ENCODE results near the gene CALD1. TPM values are rescaled to one million over a fixed set of nuclear protein-coding genes. Genes with fewer than 3 reads are reported as not detected.

Gene CALD1
- total RNA-seq, 1 donor from 2014 or later = 118 TPM

GRCh38 chr7:134804854-134805253, 25.4 kb downstream of the CALD1 start:
- no peak overlapping the region for H3K27ac ChIP-seq
- no peak for DNase-seq (ENCODE audit: low spot score)
- Mint-ChIP-seq H3K27ac (no peak overlapping the region), H3K4me1 (peaks cover 6% of the 10 kb centered on the region), H3K9me3 (peaks cover 3% of the 10 kb centered on the region), H3K36me3 (peaks cover 4% of the 10 kb centered on the region), H3K4me3 (no peak overlapping the region), H3K27me3 (ENCODE audit: insufficient read depth, low read depth) (no peaks in the 10 kb centered on the region)
- H3K36me3 ChIP-seq = no peaks in the 10 kb centered on the region
- H4K20me1 ChIP-seq (ENCODE audit: low read depth) = no peaks in the 10 kb centered on the region
- H2AFZ ChIP-seq (replicated peaks) = no peak overlapping the region
- H3F3A ChIP-seq (ENCODE audit: low read depth) = no peaks in the 10 kb centered on the region
- no peak overlapping the region for H3K4me2 ChIP-seq
- no peak overlapping the region for H3K9ac ChIP-seq
- H3K4me1 ChIP-seq = peaks cover 11% of the 10 kb centered on the region
- no peaks in the 10 kb centered on the region for H3K9me3 ChIP-seq (ENCODE audit: low read depth)
- no peaks in the 10 kb centered on the region for H3K27me3 ChIP-seq
- H3K79me2 ChIP-seq (ENCODE audit: low read depth) = no peaks in the 10 kb centered on the region
- TF ChIP-seq EZH2 (IDR thresholded peaks at IDR 0.05) (no peak), EZH2phosphoT487 (IDR thresholded peaks at IDR 0.05) (no peak), CTCF (IDR thresholded peaks at IDR 0.05) (no peak)
- no peak overlapping the region for H3K4me3 ChIP-seq

GRCh38 chr7:134806197-134806596, 26.8 kb downstream of the CALD1 start:
- no peak overlapping the region for H3K27ac ChIP-seq
- no peaks in the 10 kb centered on the region for H3K36me3 ChIP-seq
- no peaks in the 10 kb centered on the region for H3K79me2 ChIP-seq (ENCODE audit: low read depth)
- no peaks in the 10 kb centered on the region for H3K9me3 ChIP-seq (ENCODE audit: low read depth)
- H3K4me1 ChIP-seq = peaks cover 11% of the 10 kb centered on the region
- no peak overlapping the region for H2AFZ ChIP-seq (replicated peaks)
- H3K4me2 ChIP-seq = no peak overlapping the region
- H3K9me3 Mint-ChIP-seq = peaks cover 3% of the 10 kb centered on the region
- H4K20me1 ChIP-seq (ENCODE audit: low read depth) = no peaks in the 10 kb centered on the region
- H3K36me3 Mint-ChIP-seq = peaks cover 4% of the 10 kb centered on the region
- H3K4me3 Mint-ChIP-seq = no peak overlapping the region
- H3K9ac ChIP-seq = no peak overlapping the region
- no peak overlapping the region for H3K4me3 ChIP-seq
- no peak overlapping the region for H3K27ac Mint-ChIP-seq
- TF ChIP-seq EZH2phosphoT487 (IDR thresholded peaks at IDR 0.05) = no peak
- no peak for TF ChIP-seq EZH2 (IDR thresholded peaks at IDR 0.05)
- TF ChIP-seq CTCF (IDR thresholded peaks at IDR 0.05) = no peak
- DNase-seq (ENCODE audit: low spot score) = no peak
- peaks cover 3% of the 10 kb centered on the region for H3K27me3 Mint-ChIP-seq (ENCODE audit: insufficient read depth, low read depth)
- no peaks in the 10 kb centered on the region for H3K27me3 ChIP-seq
- H3K4me1 Mint-ChIP-seq = peaks cover 6% of the 10 kb centered on the region
- H3F3A ChIP-seq (ENCODE audit: low read depth) = no peaks in the 10 kb centered on the region

GRCh38 chr7:134809616-134810015, 30.2 kb downstream of the CALD1 start:
- peaks cover 3% of the 10 kb centered on the region for H3K4me1 ChIP-seq
- H3K9me3 Mint-ChIP-seq = no peaks in the 10 kb centered on the region
- no peaks in the 10 kb centered on the region for H3K9me3 ChIP-seq (ENCODE audit: low read depth)
- no peaks in the 10 kb centered on the region for H3F3A ChIP-seq (ENCODE audit: low read depth)
- no peak overlapping the region for H3K9ac ChIP-seq
- H3K4me2 ChIP-seq = no peak overlapping the region
- H2AFZ ChIP-seq (replicated peaks) = no peak overlapping the region
- no peak overlapping the region for H3K27ac Mint-ChIP-seq
- no peak overlapping the region for H3K4me3 Mint-ChIP-seq
- H3K27me3 Mint-ChIP-seq (ENCODE audit: insufficient read depth, low read depth) = peaks cover 3% of the 10 kb centered on the region
- H3K4me3 ChIP-seq = no peak overlapping the region
- no peaks in the 10 kb centered on the region for H3K79me2 ChIP-seq (ENCODE audit: low read depth)
- no peak overlapping the region for H3K27ac ChIP-seq
- H3K4me1 Mint-ChIP-seq = no peaks in the 10 kb centered on the region
- DNase-seq (ENCODE audit: low spot score) = no peak
- no peaks in the 10 kb centered on the region for H3K36me3 ChIP-seq
- TF ChIP-seq EZH2 (IDR thresholded peaks at IDR 0.05) (no peak), CTCF (IDR thresholded peaks at IDR 0.05) (no peak), EZH2phosphoT487 (IDR thresholded peaks at IDR 0.05) (no peak)
- H3K36me3 Mint-ChIP-seq = peaks cover 2% of the 10 kb centered on the region
- no peaks in the 10 kb centered on the region for H3K27me3 ChIP-seq
- H4K20me1 ChIP-seq (ENCODE audit: low read depth) = no peaks in the 10 kb centered on the region

Measured in neural progenitor cell (in vitro differentiated cells).